Measurements from ENCODE around the gene PDE1A. TPM values are rescaled to one million over a fixed set of nuclear protein-coding genes. Genes with fewer than 3 reads are reported as not detected.

PDE1A gene
- total RNA-seq, 1 donor from 2014 or later = 1.1 TPM

DNA sequence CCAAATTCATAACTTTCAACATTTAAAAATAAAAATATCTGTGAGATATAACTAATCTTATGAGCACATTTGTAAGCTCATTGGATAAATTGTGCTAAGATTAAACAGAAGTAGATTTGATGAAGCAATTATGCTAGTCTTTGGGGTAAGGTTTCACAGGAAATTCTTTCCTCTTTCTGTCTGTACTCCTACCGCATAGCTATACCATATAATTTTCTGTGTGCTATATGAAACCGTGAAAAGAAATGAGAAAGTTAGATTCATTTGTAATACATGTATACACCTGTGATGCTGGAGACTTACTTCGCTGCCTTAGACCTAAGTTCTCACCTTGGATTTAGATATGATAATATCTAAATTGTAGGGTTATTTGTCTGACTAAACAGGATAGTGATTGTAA, 256.5 kb downstream of the PDE1A start:
- H3K36me3 Mint-ChIP-seq (ENCODE audit: low read depth) = no peaks in the 10 kb centered on the region
- TF ChIP-seq CTCF (IDR thresholded peaks at IDR 0.05) = no peak
- peaks cover 3% of the 10 kb centered on the region for H3K4me1 Mint-ChIP-seq (ENCODE audit: low read depth)
- DNase-seq (ENCODE audit: low spot score) = no peak
- H3K27ac Mint-ChIP-seq (ENCODE audit: unreplicated experiment) = no peak overlapping the region
- no peaks in the 10 kb centered on the region for H3K9me3 Mint-ChIP-seq (ENCODE audit: low read depth)
- H3K27me3 Mint-ChIP-seq (ENCODE audit: low read depth) = no peaks in the 10 kb centered on the region
- H3K4me3 Mint-ChIP-seq (ENCODE audit: unreplicated experiment) = no peak overlapping the region

- Mint-ChIP-seq H3K4me1 (ENCODE audit: low read depth) (peaks cover 3% of the 10 kb centered on the region), H3K27me3 (ENCODE audit: low read depth) (no peaks in the 10 kb centered on the region), H3K36me3 (ENCODE audit: low read depth) (no peaks in the 10 kb centered on the region), H3K27ac (ENCODE audit: unreplicated experiment) (no peak overlapping the region), H3K9me3 (ENCODE audit: low read depth) (no peaks in the 10 kb centered on the region), H3K4me3 (ENCODE audit: unreplicated experiment) (no peak overlapping the region)
- TF ChIP-seq CTCF (IDR thresholded peaks at IDR 0.05) = no peak
- DNase-seq (ENCODE audit: low spot score) = no peak
Observed at GRCh38 chr2:182167882-182168281, 259.0 kb downstream of the PDE1A start.

DNA sequence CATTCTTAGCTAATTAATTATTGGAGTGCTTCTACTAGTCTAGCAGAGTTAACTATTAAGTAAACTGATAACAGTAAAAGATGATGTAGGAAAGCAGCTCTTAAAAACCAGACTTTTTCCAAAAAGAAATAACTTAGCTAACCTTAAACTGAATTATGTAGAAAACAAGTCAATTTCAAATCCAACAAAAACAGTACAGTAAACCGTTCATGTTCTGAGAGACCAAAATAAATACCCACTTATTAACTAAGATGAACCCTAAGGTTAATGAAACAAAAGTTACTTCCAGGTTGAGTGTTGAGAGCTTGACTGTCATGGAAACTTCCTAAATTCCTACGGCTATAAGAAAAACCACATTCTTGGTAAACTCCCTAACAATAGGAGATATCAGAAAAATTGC, 260.0 kb downstream of the PDE1A start:
- no peak overlapping the region for H3K4me3 Mint-ChIP-seq (ENCODE audit: unreplicated experiment)
- no peaks in the 10 kb centered on the region for H3K36me3 Mint-ChIP-seq (ENCODE audit: low read depth)
- TF ChIP-seq CTCF (IDR thresholded peaks at IDR 0.05) = no peak
- H3K27me3 Mint-ChIP-seq (ENCODE audit: low read depth) = no peaks in the 10 kb centered on the region
- no peak for DNase-seq (ENCODE audit: low spot score)
- no peaks in the 10 kb centered on the region for H3K9me3 Mint-ChIP-seq (ENCODE audit: low read depth)
- H3K27ac Mint-ChIP-seq (ENCODE audit: unreplicated experiment) = no peak overlapping the region
- peaks cover 3% of the 10 kb centered on the region for H3K4me1 Mint-ChIP-seq (ENCODE audit: low read depth)

DNA sequence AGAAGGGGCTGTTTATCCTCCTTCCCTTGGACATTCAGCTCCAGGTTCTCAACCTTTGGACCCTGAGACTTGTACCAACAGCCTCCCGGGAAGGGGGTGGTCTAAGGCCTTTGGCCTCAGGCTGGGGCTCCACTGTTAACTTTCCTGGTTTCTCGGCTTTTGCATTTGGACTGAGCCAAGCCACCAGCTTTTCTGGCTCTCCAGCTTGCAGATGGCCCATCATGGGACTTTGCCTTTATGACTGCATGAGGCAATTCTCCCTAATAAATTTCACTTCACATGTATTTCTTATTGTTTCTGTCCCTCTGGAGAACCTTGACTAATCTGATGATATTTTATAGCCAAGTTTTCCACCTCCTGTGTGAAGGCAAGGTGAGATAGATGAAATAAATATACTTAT, 260.4 kb downstream of the PDE1A start:
- no peak overlapping the region for H3K4me3 Mint-ChIP-seq (ENCODE audit: unreplicated experiment)
- no peaks in the 10 kb centered on the region for H3K36me3 Mint-ChIP-seq (ENCODE audit: low read depth)
- peaks cover 3% of the 10 kb centered on the region for H3K4me1 Mint-ChIP-seq (ENCODE audit: low read depth)
- no peak for TF ChIP-seq CTCF (IDR thresholded peaks at IDR 0.05)
- no peak for DNase-seq (ENCODE audit: low spot score)
- no peak overlapping the region for H3K27ac Mint-ChIP-seq (ENCODE audit: unreplicated experiment)
- H3K9me3 Mint-ChIP-seq (ENCODE audit: low read depth) = no peaks in the 10 kb centered on the region
- no peaks in the 10 kb centered on the region for H3K27me3 Mint-ChIP-seq (ENCODE audit: low read depth)

- H3K27me3 Mint-ChIP-seq (ENCODE audit: low read depth) = no peaks in the 10 kb centered on the region
- DNase-seq (ENCODE audit: low spot score) = no peak
- TF ChIP-seq CTCF (IDR thresholded peaks at IDR 0.05) = no peak
- H3K4me1 Mint-ChIP-seq (ENCODE audit: low read depth) = no peaks in the 10 kb centered on the region
- H3K36me3 Mint-ChIP-seq (ENCODE audit: low read depth) = no peaks in the 10 kb centered on the region
- no peaks in the 10 kb centered on the region for H3K9me3 Mint-ChIP-seq (ENCODE audit: low read depth)
- no peak overlapping the region for H3K27ac Mint-ChIP-seq (ENCODE audit: unreplicated experiment)
- no peak overlapping the region for H3K4me3 Mint-ChIP-seq (ENCODE audit: unreplicated experiment)
Observed at GRCh38 chr2:182165202-182165601, 261.6 kb downstream of the PDE1A start.

Measured in chondrocyte (in vitro differentiated cells).